Osteoblast (primary cell): ENCODE results near the gene NCOA6. TPM values are rescaled to one million over a fixed set of nuclear protein-coding genes. Genes with fewer than 3 reads are reported as not detected.

ENCODE experiments used
- DNase-seq: peaks from one replicate; pipeline ENCODE4 v3.0.0; 2011; ENCODE audit warnings: low spot score, mixed read lengths; ENCODE audit not compliant: insufficient read length; ENCODE audit errors: missing footprints
- H2AFZ ChIP-seq: 2 replicates; pipeline ENCODE4 v1.6.0; 2011; ENCODE audit warnings: mild to moderate bottlenecking, low read length
- H3K27ac ChIP-seq: 2 replicates; pipeline ENCODE4 v1.5.1; 2011; ENCODE audit warnings: mild to moderate bottlenecking, low read depth, low read length, moderate library complexity
- H3K27me3 ChIP-seq: 2 replicates; pipeline ENCODE4 v1.6.0; 2012; ENCODE audit warnings: mild to moderate bottlenecking, control low read depth, inconsistent platforms, low read length, moderate library complexity; ENCODE audit not compliant: insufficient read depth
- H3K36me3 ChIP-seq: 2 replicates; pipeline ENCODE4 v1.5.1; 2011; ENCODE audit warnings: mild to moderate bottlenecking, low read length, control low read depth, moderate library complexity; ENCODE audit not compliant: insufficient read depth
- H3K4me1 ChIP-seq: 2 replicates; pipeline ENCODE4 v1.5.1; 2011; ENCODE audit warnings: mild to moderate bottlenecking, low read length, control low read depth, moderate library complexity; ENCODE audit not compliant: insufficient read depth
- H3K4me2 ChIP-seq: 2 replicates; pipeline ENCODE4 v1.6.0; 2011; ENCODE audit warnings: mild to moderate bottlenecking, low read length; ENCODE audit not compliant: insufficient read depth
- H3K4me3 ChIP-seq: fragments of 200-600 bp; sonication (generic); 3 replicates; pipeline ENCODE4 v1.5.1; 2012; ENCODE audit warnings: mild to moderate bottlenecking, low read length, inconsistent platforms; ENCODE audit not compliant: insufficient read depth
- H3K79me2 ChIP-seq: 2 replicates; pipeline ENCODE4 v1.6.0; 2012; ENCODE audit warnings: mild to moderate bottlenecking, low read length, control low read depth, inconsistent platforms; ENCODE audit not compliant: insufficient read depth
- H3K9me3 ChIP-seq: 2 replicates; pipeline ENCODE4 v1.5.1; 2011; ENCODE audit warnings: low read depth, low read length, control low read depth
- H4K20me1 ChIP-seq: 2 replicates; pipeline ENCODE4 v1.6.0; 2012; ENCODE audit warnings: mild to moderate bottlenecking, low read length, control low read depth; ENCODE audit not compliant: insufficient read depth
- small RNA-seq: library from RNA; depleted of rRNA; stranded (forward); fragments of <200 nt; gene quantifications from one replicate; pipeline ENCODE3, GENCODE V24; 2012
- total RNA-seq: library from RNA; depleted of rRNA; stranded (reverse); fragments of >200 nt; gene quantifications from 2 replicates; pipeline ENCODE4 v1.2.3, GENCODE V29; 2012
- TF ChIP-seq, protein P1 (sequence below): IDR thresholded peaks from 2 replicates; pipeline ENCODE4 v1.5.1; 2011; ENCODE audit warnings: mild to moderate bottlenecking, low read depth, low read length, moderate library complexity; ENCODE audit errors: extremely low read depth

NCOA6 gene
- total RNA-seq, 1 donor, result 8.7 TPM

DNA sequence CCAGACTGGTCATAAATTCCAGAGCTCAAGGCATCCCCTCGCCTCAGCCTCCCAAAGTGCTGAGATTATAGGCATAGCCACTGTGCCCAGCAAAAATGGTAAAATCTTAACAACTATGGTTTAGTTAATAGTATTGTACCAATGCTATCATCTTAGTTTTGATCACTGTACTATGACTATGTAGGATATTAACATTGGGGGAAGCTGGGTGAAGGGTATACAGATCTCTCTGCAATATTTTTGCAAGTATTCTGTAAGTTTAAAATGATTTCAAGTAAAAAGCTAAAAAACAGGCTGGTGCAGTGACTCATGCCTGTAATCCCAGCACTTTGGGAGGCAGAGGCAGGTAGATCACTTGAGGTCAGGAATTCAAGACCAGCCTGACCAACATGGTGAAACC is 156.4 kb downstream of the NCOA6 start:
- Histone ChIP-seq H3K79me2 (peaks cover 17% of the 10 kb centered on the region), H3K27me3 (no peaks in the 10 kb centered on the region), H3K27ac (no peak overlapping the region), H3K36me3 (no peaks in the 10 kb centered on the region), H4K20me1 (peaks cover 9% of the 10 kb centered on the region), H3K4me3 (no peak overlapping the region), H3K4me2 (no peak overlapping the region), H3K4me1 (no peaks in the 10 kb centered on the region), H2AFZ (no peak overlapping the region), H3K9me3 (no peaks in the 10 kb centered on the region)
- TF ChIP-seq, protein P1, sequence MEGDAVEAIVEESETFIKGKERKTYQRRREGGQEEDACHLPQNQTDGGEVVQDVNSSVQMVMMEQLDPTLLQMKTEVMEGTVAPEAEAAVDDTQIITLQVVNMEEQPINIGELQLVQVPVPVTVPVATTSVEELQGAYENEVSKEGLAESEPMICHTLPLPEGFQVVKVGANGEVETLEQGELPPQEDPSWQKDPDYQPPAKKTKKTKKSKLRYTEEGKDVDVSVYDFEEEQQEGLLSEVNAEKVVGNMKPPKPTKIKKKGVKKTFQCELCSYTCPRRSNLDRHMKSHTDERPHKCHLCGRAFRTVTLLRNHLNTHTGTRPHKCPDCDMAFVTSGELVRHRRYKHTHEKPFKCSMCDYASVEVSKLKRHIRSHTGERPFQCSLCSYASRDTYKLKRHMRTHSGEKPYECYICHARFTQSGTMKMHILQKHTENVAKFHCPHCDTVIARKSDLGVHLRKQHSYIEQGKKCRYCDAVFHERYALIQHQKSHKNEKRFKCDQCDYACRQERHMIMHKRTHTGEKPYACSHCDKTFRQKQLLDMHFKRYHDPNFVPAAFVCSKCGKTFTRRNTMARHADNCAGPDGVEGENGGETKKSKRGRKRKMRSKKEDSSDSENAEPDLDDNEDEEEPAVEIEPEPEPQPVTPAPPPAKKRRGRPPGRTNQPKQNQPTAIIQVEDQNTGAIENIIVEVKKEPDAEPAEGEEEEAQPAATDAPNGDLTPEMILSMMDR, result no peak
- no peak for DNase-seq

Small RNA genes lying within 50 kb of the gene (small RNA-seq; reads per million reads assigned to genes)
- not detected for gene AL118520.1

Other genes starting within 250 kb of the NCOA6 start
- 8.3 and 9.0 TPM in 2 replicates for gene PIGU, start 148.6 kb downstream of the NCOA6 start, total RNA-seq
- gene TP53INP2, start 121.3 kb downstream of the NCOA6 start, total RNA-seq, result 7.7 and 8.0 TPM in 2 replicates
- gene GGT7, start 47.2 kb upstream of the NCOA6 start, total RNA-seq, result 10.0 and 12.7 TPM in 2 replicates
- gene ACSS2, start 51.0 kb upstream of the NCOA6 start, total RNA-seq, result 76.4 and 88.4 TPM in 2 replicates
- 54.6 and 58.3 TPM in 2 replicates for gene GSS, start 130.2 kb upstream of the NCOA6 start, total RNA-seq
- gene MYH7B, start 130.2 kb upstream of the NCOA6 start, total RNA-seq, result 0.29 and 0.36 TPM in 2 replicates